ENCODE measurements around the gene DCBLD1.
"Not testable (repeated sequence)": the region's sequence is repeated elsewhere in the genome, so short reads cannot be mapped to it uniquely, and the experiment has no call there.

Gene DCBLD1

GRCh38 chr6:117482240-117483003, at the start of gene DCBLD1:
DCBLD1 (plus strand) TSS chr6:117482674; CDS start chr6:117482782, 108 bp downstream.
- DNase-seq (ENCODE audit: low read depth): peak; percentile 84

- peak; percentile 94 for DNase-seq (ENCODE audit: low read depth)
These were observed 41.6 kb upstream of the DCBLD1 start for GRCh38 chr6:117440706-117441525.

- DNase-seq (ENCODE audit: low read depth): peak; percentile 82
These were observed 40.6 kb upstream of the DCBLD1 start for GRCh38 chr6:117441824-117442264.

- DNase-seq (ENCODE audit: low read depth): not testable (repeated sequence)
These were observed 40.2 kb upstream of the DCBLD1 start for GRCh38 chr6:117442313-117442712.

- DNase-seq (ENCODE audit: low read depth): peak; percentile 80
These were observed 37.9 kb upstream of the DCBLD1 start for GRCh38 chr6:117444600-117444999.

GRCh38 chr6:117446861-117447260, 35.6 kb upstream of the DCBLD1 start:
- DNase-seq (ENCODE audit: low read depth): no peak

GRCh38 chr6:117448011-117448410, 34.5 kb upstream of the DCBLD1 start:
- no peak for DNase-seq (ENCODE audit: low read depth)

- DNase-seq (ENCODE audit: low read depth): peak; percentile 82
These were observed 33.6 kb upstream of the DCBLD1 start for GRCh38 chr6:117448732-117449485.

GRCh38 chr6:117449549-117450439, 32.7 kb upstream of the DCBLD1 start:
- peak; percentile 65 for DNase-seq (ENCODE audit: low read depth)

GRCh38 chr6:117451671-117452070, 30.8 kb upstream of the DCBLD1 start:
- peak; percentile 37 for DNase-seq (ENCODE audit: low read depth)

- no peak for DNase-seq (ENCODE audit: low read depth)
These were observed 26.2 kb upstream of the DCBLD1 start for GRCh38 chr6:117456250-117456649.

GRCh38 chr6:117456998-117457397, 25.5 kb upstream of the DCBLD1 start:
- no peak for DNase-seq (ENCODE audit: low read depth)

- no peak for DNase-seq (ENCODE audit: low read depth)
These were observed 23.1 kb upstream of the DCBLD1 start for GRCh38 chr6:117459204-117459944.

GRCh38 chr6:117463762-117464665, 18.5 kb upstream of the DCBLD1 start:
- DNase-seq (ENCODE audit: low read depth): peak; percentile 46

GRCh38 chr6:117464700-117465099, 17.8 kb upstream of the DCBLD1 start:
- no peak for DNase-seq (ENCODE audit: low read depth)

GRCh38 chr6:117465691-117466090, 16.8 kb upstream of the DCBLD1 start:
- DNase-seq (ENCODE audit: low read depth): no peak

- no peak for DNase-seq (ENCODE audit: low read depth)
These were observed 14.6 kb upstream of the DCBLD1 start for GRCh38 chr6:117467876-117468275.

- not testable (repeated sequence) for DNase-seq (ENCODE audit: low read depth)
These were observed 13.9 kb upstream of the DCBLD1 start for GRCh38 chr6:117468527-117468926.

- no peak for DNase-seq (ENCODE audit: low read depth)
These were observed 13.1 kb upstream of the DCBLD1 start for GRCh38 chr6:117469356-117469755.

Measured in fibroblast of gingiva (primary cell).